Embryonic facial prominence (tissue), 1 donor: Measurements from ENCODE around the gene GDNF.
A peak's percentile ranks its signal among the peaks of the same experiment; 100 is the strongest.
"Not testable (repeated sequence)": the region's sequence is repeated elsewhere in the genome, so short reads cannot be mapped to it uniquely, and the experiment has no call there.

Experiments
- DNase-seq: peaks from one replicate; pipeline ENCODE4 v3.0.0-alpha.2; 2016; ENCODE audit errors: extremely low spot score

GDNF gene

DNA sequence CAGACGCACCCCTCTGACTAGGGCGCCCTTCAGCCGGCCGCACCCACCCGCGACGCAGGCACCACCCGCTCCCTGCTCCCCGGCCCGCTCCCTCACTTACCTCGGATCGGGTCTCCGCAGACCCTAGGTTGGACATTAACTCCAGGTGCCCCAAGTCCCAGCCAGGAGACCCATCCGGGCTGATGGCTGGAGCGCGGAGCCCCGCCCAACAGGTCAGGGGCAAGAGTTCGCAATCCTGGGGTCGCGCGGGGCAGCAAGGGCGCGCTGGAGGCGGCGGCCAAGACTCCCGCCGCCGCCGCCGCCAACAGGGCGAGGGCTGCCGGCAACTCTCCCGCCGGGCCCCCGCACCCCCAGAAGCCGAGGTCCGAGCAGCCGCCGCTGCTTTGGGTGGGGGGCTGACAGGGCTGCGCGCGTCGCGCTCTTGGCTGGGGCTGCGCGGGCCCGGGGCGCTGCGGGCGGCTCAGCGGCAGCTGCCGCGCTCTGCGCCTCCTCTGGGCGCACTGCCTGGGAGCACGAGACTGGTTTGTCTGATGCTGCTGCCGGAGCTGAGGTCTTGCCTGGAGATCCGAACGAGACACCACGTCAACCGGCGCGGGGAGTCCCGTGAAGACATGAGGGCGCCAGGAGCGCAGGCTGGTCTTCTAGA, at the start of gene GDNF:
TSS of gene GDNF (minus strand) at position 635 of the 646 bp plus-strand sequence. CDS start 5,245 bp downstream, outside the sequence.
- DNase-seq, result no peak

DNA sequence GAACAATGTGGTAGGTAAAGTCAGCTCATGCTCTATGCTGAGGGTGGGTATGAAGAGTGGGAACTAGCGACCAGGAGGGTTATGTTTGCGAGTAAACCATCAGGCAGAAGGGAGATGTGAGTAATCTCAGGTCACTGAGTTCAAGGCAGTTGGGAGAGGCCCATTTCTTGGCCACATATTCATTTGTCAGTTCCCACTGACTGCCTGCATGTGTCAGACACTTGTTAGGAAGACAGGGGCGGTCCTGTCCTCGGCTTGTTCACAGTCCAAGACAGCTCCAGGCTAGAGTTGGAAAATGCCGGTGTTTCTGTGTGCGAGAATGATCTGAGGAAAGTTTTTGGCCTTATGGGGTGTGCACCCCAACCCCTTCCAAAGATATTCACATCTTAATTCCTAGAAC, 48.6 kb upstream of the GDNF start:
- no peak for DNase-seq

DNA sequence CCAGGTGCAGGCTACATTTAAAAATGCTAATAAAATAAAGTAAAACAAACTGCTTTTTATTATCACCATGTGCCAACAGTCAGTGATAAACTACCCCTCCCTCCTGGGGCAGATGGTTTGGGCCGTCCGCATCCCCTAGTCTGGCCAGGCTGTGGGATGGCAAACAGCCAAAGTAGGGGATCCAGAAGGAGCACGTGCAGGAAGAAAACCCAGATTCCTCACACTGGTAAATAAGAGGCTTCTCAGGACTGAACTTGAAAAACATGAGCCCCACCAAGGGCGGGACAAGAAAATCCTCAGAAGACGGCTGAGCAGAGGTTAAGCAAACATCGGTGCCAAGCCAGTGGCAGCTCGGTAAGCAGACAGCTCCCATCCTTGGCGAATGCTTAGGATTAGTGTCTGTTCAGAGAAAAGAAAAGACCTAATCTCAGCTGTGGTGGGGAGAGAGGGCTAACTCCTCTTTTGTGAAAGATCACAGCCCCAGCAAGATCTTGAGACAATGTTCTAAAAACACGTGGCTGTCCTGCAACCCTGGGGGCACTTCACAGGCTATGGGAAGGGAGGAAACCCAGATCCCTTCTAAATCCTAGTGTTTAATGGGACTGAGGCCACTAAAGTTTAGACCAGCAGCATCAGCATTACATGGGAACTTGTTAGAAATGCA, 46.5 kb upstream of the GDNF start:
- DNase-seq, result no peak

- DNase-seq, result no peak
Observed at GRCh38 chr5:37882636-37883035, 42.8 kb upstream of the GDNF start.

GRCh38 chr5:37881359-37881758, 41.5 kb upstream of the GDNF start:
- DNase-seq, result no peak

DNA sequence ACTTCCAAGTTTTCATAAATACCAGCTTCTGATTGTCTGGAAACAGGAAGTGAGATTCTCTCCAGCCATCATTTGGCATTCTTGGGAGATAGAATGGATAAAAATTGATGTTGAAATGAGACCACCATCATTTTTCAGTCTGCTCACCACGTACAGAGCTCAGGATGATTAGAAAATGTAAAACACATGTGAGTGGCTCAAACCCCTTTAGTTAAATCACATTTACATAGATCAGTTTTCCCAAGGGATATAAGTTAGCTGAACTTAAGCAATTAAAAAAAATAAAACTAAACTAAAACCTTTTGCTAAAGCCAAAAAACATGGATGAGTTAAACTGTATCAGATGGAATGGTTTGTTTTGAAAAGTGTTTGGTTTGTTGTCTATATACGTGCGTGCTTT, 37.1 kb upstream of the GDNF start:
- DNase-seq, result peak; percentile 58

- DNase-seq, result no peak
Observed at GRCh38 chr5:37876245-37876644, 36.4 kb upstream of the GDNF start.

GRCh38 chr5:37875051-37875787, 35.4 kb upstream of the GDNF start:
- no peak for DNase-seq

DNA sequence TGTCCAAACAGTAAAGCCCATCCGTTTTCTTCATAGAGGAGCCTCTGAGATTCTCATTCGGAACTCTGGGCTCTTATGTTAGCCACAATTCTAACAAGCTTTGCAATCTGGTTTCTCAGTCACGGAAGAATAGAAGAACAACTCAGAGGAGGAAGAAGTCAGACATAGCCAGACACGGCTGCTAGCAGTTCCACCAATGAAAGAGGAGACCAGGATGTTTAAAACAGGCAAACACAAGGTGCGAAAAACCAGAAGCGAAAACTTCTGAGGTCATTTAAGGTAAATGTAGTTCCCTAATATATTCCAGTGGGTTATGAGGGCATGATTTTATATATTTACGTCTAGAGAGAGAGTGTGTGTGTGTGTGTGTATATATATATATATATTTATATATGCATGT, 34.1 kb upstream of the GDNF start:
- DNase-seq, result no peak

DNA sequence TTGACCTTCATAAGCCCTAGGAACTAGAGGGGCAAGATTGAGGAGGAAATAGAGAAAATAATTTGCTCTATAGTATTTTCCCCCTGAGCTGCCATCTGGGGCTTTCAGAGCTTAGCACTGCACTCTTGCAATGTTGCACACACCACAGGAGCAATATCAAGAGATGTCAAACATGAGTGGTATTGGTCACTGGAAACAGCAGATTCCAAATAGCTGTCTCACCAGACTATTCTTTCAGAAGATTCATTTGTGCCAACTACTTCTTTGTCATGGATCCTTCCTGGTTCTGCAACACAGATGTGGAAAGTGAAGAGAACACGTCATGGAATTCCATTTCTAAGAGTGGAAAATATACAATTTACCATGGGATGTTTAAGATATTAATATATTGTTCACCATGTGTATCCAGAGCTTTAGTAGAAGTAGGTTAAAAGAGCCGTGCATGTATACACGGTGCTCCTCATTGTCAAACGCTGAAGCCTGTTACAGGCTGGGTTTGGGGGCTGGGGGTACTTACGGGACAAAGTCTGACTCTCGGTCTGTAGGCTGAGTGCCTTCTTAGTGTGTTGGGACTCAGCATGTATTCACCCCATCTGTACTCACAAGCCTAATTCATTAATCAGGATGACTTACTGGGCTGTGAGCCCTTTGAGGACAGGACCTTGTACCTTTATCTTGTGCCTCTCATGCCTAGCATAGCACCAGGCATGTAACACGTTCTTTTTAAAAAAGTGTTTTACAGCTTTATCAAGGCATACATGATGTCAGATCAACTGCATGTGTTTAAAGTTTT, 31.4 kb upstream of the GDNF start:
- DNase-seq, result no peak

GRCh38 chr5:37869216-37869615, 29.4 kb upstream of the GDNF start:
- no peak for DNase-seq

DNA sequence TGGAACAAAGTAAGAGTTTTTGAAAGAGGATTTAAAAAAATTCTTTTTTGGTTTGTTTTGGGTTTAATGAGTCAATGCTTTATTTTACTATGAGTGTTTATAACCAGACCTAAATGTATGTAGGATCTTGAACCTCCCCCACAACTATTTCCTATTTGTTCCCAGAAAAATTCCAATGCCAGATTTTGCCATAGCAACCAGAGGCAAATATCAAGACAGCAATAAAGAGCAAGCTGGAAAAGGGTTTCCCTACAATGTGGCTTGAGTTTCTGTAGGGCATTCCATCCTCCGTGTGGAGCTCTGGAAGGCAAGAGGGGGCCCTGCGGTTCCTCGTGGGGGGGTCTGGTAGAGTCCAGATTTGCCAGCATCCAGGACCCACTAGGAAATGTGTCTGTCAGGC, 27.8 kb upstream of the GDNF start:
- no peak for DNase-seq

DNA sequence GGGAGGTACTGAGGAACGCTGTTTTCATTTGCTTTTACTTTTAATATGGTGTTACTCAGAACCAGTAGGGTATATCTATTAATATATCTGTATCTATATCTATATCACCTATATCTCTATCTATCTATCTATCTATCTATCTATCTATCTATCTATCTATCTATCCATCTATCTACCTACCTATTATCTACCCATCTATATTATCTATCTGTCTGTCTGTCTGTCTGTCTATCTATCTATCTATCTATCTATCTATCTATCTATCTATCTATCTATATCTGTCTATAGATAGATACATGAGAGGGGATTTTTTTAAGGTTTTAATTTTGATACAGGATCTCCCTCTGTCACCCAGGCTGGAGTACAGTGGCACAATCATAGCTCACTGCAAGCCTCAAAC, 23.1 kb upstream of the GDNF start:
- DNase-seq, result not testable (repeated sequence)

- DNase-seq, result no peak
Observed at GRCh38 chr5:37860206-37860605, 20.4 kb upstream of the GDNF start.

DNA sequence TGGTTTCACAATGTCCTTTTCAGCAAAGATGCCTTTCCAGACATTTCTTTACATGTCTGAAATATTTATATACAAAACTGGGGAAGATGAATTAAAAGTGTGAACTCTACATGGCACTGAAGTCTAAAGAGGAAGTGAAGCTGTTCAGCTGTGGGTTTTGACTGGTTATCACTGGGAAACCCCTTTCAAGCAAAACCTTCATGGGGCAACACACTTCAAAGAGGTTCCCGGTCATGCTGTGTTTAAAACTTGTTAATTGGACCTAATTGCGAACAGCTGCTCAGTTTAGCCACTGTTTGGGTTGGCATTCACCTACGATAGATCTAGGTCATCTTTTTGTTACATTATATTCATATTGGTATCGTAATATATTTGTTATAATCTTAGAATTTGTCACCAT, 20.0 kb upstream of the GDNF start:
- no peak for DNase-seq

GRCh38 chr5:37858250-37858649, 18.4 kb upstream of the GDNF start:
- DNase-seq, result no peak

GRCh38 chr5:37857696-37858095, 17.9 kb upstream of the GDNF start:
- no peak for DNase-seq

DNA sequence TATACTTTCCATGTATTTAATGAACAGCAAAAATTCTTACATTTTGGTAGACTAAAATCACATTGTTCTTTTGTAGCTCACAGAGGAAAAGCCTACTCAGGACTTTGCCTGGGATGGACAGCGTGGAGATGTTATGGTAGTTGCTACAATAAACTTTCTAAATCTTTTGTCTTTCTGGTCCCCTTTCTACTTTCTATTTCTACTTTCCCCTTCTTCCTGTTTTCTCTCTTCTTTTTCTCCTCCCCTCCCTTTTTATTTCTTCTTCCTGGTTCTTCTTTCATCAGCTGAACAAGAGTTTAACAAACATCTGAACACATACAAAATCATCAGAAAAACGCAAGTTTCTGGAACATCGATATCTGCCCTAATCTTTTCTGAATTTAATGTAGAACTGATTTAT, 15.6 kb upstream of the GDNF start:
- no peak for DNase-seq

GRCh38 chr5:37851305-37851704, 11.5 kb upstream of the GDNF start:
- DNase-seq, result no peak

GRCh38 chr5:37850226-37850865, 10.5 kb upstream of the GDNF start:
- no peak for DNase-seq

GRCh38 chr5:37849641-37850040, 9.8 kb upstream of the GDNF start:
- DNase-seq, result no peak

DNA sequence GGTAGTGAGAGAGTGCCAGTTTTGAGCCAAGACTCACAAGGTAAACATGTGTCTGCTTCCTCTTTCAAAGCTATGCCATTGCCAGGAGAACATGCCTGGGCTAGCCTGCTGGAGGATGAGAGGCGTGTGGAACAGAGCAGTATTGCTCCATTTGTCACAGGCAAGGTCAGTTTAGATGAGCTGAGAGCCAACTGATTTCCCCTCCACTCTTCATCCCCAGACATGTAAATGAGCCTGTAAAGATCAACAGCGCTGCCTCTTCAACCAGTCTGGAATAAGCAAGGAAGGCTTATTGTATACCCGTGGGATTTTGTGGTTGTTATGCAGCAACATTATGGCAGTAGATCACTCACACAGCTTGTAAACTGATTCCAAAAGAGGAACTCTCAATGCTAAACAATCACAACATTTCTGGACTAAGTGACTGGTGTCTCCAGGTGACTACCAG, 8.2 kb upstream of the GDNF start:
- DNase-seq, result no peak
